ENCODE results near the gene DOCK9. TPM values are rescaled to one million over a fixed set of nuclear protein-coding genes. Genes with fewer than 3 reads are reported as not detected.
A peak's percentile ranks its signal among the peaks of the same experiment; 100 is the strongest.

The DOCK9 gene
- total and polyA plus RNA-seq, 4 donors, result 48.8 to 193 (median 133) TPM

- Histone ChIP-seq H3K4me1 (ENCODE audit: control insufficient read depth in 5 of 5, insufficient read depth in 5 of 5, low read length in 5 of 5) (peaks cover 0 to 4% (median 0%) of the 10 kb centered on the region in 5 donors), H3K36me3 (ENCODE audit: control insufficient read depth in 4 of 4, insufficient read depth in 4 of 4, low read length in 4 of 4) (peaks cover 0 to 8% (median 1%) of the 10 kb centered on the region in 4 donors), H3K27ac (ENCODE audit: low read depth in 1 of 2, low read length in 1 of 2) (no peak overlapping the region), H3K9ac (ENCODE audit: insufficient read depth in 1 of 2, low read length in 2 of 2) (no peak overlapping the region), H3K27me3 (ENCODE audit: control insufficient read depth in 3 of 3, insufficient read depth in 3 of 3, low read length in 2 of 3) (no peaks in the 10 kb centered on the region), H3K9me3 (ENCODE audit: control insufficient read depth in 4 of 4, insufficient read depth in 3 of 4, low read length in 3 of 4) (no peaks in the 10 kb centered on the region), H3K4me3 (no peak overlapping the region)
- WGBS, 2 donors, result 91 to 97% methylated on average over 3 of the region's 3 CpGs
- TF ChIP-seq, protein P1, sequence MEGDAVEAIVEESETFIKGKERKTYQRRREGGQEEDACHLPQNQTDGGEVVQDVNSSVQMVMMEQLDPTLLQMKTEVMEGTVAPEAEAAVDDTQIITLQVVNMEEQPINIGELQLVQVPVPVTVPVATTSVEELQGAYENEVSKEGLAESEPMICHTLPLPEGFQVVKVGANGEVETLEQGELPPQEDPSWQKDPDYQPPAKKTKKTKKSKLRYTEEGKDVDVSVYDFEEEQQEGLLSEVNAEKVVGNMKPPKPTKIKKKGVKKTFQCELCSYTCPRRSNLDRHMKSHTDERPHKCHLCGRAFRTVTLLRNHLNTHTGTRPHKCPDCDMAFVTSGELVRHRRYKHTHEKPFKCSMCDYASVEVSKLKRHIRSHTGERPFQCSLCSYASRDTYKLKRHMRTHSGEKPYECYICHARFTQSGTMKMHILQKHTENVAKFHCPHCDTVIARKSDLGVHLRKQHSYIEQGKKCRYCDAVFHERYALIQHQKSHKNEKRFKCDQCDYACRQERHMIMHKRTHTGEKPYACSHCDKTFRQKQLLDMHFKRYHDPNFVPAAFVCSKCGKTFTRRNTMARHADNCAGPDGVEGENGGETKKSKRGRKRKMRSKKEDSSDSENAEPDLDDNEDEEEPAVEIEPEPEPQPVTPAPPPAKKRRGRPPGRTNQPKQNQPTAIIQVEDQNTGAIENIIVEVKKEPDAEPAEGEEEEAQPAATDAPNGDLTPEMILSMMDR (IDR thresholded peaks at IDR 0.05; ENCODE audit: control extremely low read depth, extremely low read depth), result no peak
- DNase-seq, result no peak
- ATAC-seq (ENCODE audit: insufficient read depth, low FRiP score), result no peak
Measured at GRCh38 chr13:98837896-98838295, 140.0 kb downstream of the DOCK9 start.

GRCh38 chr13:98835156-98835555 lies 142.7 kb downstream of the DOCK9 start:
- no peak for DNase-seq
- TF ChIP-seq, protein P1 (IDR thresholded peaks at IDR 0.05; ENCODE audit: control extremely low read depth, extremely low read depth), result no peak
- Histone ChIP-seq H3K9me3 (ENCODE audit: control insufficient read depth in 4 of 4, insufficient read depth in 3 of 4, low read length in 3 of 4) (no peaks in the 10 kb centered on the region), H3K36me3 (ENCODE audit: control insufficient read depth in 4 of 4, insufficient read depth in 4 of 4, low read length in 4 of 4) (peaks cover 0 to 14% (median 5%) of the 10 kb centered on the region in 4 donors), H3K9ac (ENCODE audit: insufficient read depth in 1 of 2, low read length in 2 of 2) (no peak overlapping the region), H3K27me3 (ENCODE audit: control insufficient read depth in 3 of 3, insufficient read depth in 3 of 3, low read length in 2 of 3) (no peaks in the 10 kb centered on the region), H3K4me1 (ENCODE audit: control insufficient read depth in 5 of 5, insufficient read depth in 5 of 5, low read length in 5 of 5) (peaks cover 0 to 4% (median 0%) of the 10 kb centered on the region in 5 donors), H3K27ac (ENCODE audit: low read depth in 1 of 2, low read length in 1 of 2) (no peak overlapping the region), H3K4me3 (no peak overlapping the region)
- WGBS, 2 donors, result 88 to 91% methylated on average over 3 of the region's 3 CpGs
- no peak for ATAC-seq (ENCODE audit: insufficient read depth, low FRiP score)

GRCh38 chr13:98834254-98834960 lies 143.5 kb downstream of the DOCK9 start:
- Histone ChIP-seq H3K27ac (ENCODE audit: low read depth in 1 of 2, low read length in 1 of 2) (no peak overlapping the region), H3K4me1 (ENCODE audit: control insufficient read depth in 5 of 5, insufficient read depth in 5 of 5, low read length in 5 of 5) (no peaks in the 10 kb centered on the region), H3K9ac (ENCODE audit: insufficient read depth in 1 of 2, low read length in 2 of 2) (no peak overlapping the region), H3K27me3 (ENCODE audit: control insufficient read depth in 3 of 3, insufficient read depth in 3 of 3, low read length in 2 of 3) (no peaks in the 10 kb centered on the region), H3K4me3 (no peak overlapping the region), H3K36me3 (ENCODE audit: control insufficient read depth in 4 of 4, insufficient read depth in 4 of 4, low read length in 4 of 4) (peaks cover 0 to 18% (median 6%) of the 10 kb centered on the region in 4 donors), H3K9me3 (ENCODE audit: control insufficient read depth in 4 of 4, insufficient read depth in 3 of 4, low read length in 3 of 4) (no peaks in the 10 kb centered on the region)
- peak in 1 of 3 donors; percentile 30 for DNase-seq
- no peak for ATAC-seq (ENCODE audit: insufficient read depth, low FRiP score)
- TF ChIP-seq, protein P1 (IDR thresholded peaks at IDR 0.05; ENCODE audit: control extremely low read depth, extremely low read depth), result no peak
- WGBS, 2 donors, result 76 to 79% methylated on average over 7 of the region's 7 CpGs

Measured in lung (tissue), 12 donors.